GM21723 (cell line): ENCODE measurements around the gene NBPF4.
"Not testable (repeated sequence)": the region's sequence is repeated elsewhere in the genome, so short reads cannot be mapped to it uniquely, and the experiment has no call there.

Source experiments
- ATAC-seq: cut with Tn5 transposase; IDR thresholded peaks from one replicate; pipeline ENCODE4 v1.9.1; 2021; ENCODE audit warnings: mild to moderate bottlenecking, moderate library complexity; ENCODE audit not compliant: unreplicated experiment

NBPF4 gene

DNA sequence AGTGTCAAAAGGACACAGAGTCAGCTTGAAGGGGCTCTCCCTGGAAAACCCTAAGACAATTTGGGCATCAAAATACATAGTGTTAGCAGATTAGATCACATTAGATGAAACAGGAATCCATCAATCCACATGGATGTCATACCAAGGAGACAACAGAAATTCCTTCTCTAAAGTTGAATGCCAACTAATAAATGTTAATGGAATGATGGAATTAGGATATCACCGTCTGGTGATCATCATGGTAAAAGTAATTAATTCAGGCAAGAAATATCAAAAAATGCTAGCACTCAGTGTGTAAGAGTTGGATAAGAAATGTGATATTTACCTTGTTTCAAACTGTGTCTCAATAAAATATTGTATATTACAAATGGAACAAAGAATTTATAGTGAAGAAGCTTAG lies 32.9 kb downstream of the NBPF4 start:
- ATAC-seq: no peak

- no peak for ATAC-seq
These were observed 34.3 kb downstream of the NBPF4 start for GRCh38 chr1:108209456-108210108.

DNA sequence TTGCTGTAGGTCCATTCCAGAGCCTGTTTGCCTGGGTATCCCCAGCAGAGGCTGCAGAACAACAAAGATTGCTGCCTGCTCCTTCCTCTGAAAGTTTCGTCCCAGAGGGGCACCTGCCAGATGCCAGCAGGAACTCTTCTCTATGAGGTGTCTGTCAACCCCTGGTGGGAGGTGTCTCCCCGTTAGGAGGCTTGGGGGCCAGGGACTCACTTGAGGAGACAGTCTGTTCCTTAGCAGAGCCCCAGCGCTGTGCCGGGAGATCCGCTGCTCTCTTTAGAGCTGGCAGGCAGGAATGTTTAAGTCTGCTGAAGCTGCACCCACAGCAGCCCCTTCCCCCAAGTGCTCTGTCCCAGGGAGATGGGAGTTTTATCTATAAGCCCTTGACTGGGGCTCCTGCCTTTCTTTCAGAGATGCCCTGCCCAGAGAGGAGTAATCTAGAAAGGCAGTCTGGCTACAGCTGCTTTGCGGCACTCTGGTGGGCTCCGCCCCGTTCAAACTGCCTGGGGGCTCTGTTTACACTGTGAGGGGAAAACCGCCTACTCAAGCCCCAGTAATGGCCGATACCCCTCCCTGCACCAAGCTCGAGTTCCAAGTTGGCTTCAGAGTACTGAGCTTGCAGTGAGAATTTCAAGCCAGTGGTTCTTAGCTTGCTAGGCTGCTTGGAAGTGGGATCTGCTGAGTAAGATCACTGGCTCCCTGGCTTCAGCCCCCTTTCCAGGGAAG lies 35.0 kb downstream of the NBPF4 start:
- ATAC-seq: no peak

GRCh38 chr1:108203582-108203981 lies 40.3 kb downstream of the NBPF4 start:
- ATAC-seq: not testable (repeated sequence)

GRCh38 chr1:108201687-108202086 lies 42.2 kb downstream of the NBPF4 start:
- no peak for ATAC-seq

DNA sequence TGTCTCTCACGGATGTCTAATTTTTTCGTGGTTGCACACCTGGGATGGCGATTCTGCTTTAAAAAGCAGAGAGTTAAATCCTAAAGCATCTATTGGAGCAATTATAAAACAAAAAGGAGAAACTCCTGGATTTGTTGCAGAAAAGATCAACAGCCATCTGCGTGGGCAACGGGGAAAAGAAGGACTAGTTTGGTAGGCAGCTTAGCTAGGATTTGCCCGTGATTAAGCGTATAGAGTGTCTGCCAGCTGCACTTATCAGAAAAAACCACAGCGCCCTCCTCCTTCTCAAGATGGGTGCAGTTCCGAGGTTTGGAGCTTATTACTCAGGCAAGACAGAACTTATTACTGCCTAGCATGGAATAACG lies 43.2 kb downstream of the NBPF4 start:
- ATAC-seq: peak; percentile 44

GRCh38 chr1:108199781-108200686 lies 43.8 kb downstream of the NBPF4 start, which contains the start of gene SLC25A24:
SLC25A24 (minus strand) TSS chr1:108200343; CDS start chr1:108200138, 205 bp downstream.
- peak; percentile 89 for ATAC-seq

GRCh38 chr1:108199201-108199691 lies 44.6 kb downstream of the NBPF4 start:
- no peak for ATAC-seq

DNA sequence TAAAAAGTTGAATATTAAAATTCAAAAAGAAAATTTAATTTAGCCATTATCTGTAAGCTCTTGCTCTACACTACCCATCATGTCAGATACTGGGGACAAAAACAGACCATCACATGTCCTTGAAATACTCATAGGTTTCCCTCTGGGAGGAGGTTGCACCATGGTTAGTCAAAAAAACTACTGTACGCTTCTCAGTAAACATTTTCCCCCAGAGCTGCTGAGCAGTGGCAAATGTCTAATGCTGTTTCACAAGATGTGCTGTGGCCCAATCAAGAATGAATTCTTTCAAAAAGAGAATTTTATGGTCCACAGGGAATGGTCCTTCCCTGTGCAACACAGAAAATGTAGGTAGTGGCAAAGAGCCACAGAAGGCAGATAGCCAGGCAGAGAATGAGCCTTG lies 49.8 kb downstream of the NBPF4 start:
- ATAC-seq: no peak

DNA sequence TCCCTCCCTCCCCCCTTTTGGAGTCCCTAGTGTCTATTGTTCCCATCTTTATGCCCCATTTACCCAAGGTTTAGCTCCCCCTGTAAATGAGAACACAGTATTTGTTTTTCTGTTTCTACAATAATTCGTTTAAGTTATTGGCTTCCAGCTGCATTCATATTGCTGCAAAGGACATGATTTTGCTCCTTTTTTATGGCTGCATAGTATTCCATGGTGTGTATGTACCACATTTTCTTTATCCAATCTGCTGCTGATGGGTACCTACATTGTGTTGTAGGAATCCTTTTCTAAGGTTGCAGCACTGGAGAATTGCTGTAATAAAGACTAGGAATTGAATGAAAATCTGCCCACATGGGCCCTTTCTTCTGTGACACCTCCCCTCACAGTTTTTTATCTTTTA lies 50.5 kb downstream of the NBPF4 start:
- no peak for ATAC-seq

- ATAC-seq: no peak
These were observed 51.3 kb downstream of the NBPF4 start for GRCh38 chr1:108192581-108192980.

DNA sequence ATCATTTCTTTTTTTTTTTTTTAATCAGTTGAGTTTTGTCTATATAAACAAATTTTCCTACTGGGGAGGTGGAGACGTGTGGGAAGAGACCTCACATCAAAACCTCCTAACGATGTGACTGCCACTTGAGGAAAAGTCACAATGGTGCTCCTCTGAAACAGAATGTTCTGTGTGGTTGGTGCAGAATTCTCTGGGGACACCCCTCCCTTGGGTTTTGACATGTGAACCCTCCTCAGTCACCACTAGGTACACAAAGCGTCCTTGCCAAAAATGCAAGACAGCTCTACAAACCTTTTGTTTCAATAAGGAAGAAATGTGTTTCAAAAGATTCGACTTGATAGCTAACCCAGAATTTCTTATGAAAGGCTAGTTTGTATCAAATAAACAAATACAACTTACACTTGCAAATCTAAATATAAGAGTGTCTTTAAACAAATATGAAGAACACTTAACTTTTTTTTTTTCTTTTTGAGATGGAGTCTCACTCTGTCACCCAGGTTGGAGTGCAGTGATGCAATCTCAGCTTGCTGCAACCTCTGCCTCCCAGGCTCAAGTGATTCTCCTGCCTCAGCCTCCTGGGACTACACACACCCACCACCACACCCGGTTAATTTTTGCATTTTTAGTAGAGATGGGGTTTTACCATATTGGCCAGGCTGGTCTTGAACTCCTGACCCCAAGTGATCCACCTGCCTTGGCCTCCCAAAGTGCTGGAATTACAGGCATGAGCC lies 53.0 kb downstream of the NBPF4 start:
- no peak for ATAC-seq

- ATAC-seq: no peak
These were observed 53.8 kb downstream of the NBPF4 start for GRCh38 chr1:108190001-108190634.

DNA sequence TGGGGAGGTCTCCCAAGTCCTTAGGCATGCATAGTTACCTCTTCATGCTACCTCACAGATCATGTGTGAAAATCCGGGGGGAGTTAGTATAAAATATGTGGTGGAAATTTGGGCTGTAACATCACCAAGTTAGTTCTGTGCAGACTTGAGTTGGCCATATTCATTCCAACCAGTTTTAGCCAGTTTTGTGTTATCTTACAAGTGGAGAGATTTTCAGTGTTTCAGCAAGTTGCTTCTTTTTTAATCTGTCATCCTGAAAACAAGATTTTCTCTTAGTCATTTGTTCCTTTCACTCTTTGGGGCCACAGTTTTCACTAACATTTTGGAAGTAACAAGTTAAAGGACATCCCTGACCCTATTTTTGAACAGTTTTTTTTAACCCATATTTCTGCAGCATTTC lies 55.1 kb downstream of the NBPF4 start:
- ATAC-seq: no peak

GRCh38 chr1:108182959-108183700 lies 60.7 kb downstream of the NBPF4 start:
- ATAC-seq: no peak

- no peak for ATAC-seq
These were observed 64.9 kb downstream of the NBPF4 start for GRCh38 chr1:108179018-108179417.
